Measurements from ENCODE around the gene HLA-DOB.

Gene HLA-DOB

GRCh38 chr6:32830936-32831335 lies 14.1 kb upstream of the HLA-DOB start:
- H3K4me3 ChIP-seq (ENCODE audit: low read depth, low read length), result no peak overlapping the region
- TF ChIP-seq CTCF (conservative IDR thresholded peaks at IDR 0.05; ENCODE audit: low read depth, low read length), result no peak
- no peak for DNase-seq (ENCODE audit: low read depth)

- no peak overlapping the region for H3K4me3 ChIP-seq (ENCODE audit: low read depth, low read length)
- no peak for TF ChIP-seq CTCF (conservative IDR thresholded peaks at IDR 0.05; ENCODE audit: low read depth, low read length)
- DNase-seq (ENCODE audit: low read depth), result no peak
Measured at GRCh38 chr6:32830017-32830416, 13.2 kb upstream of the HLA-DOB start.

GRCh38 chr6:32829495-32829894 lies 12.7 kb upstream of the HLA-DOB start:
- DNase-seq (ENCODE audit: low read depth), result no peak
- H3K4me3 ChIP-seq (ENCODE audit: low read depth, low read length), result no peak overlapping the region
- TF ChIP-seq CTCF (conservative IDR thresholded peaks at IDR 0.05; ENCODE audit: low read depth, low read length), result no peak

- H3K4me3 ChIP-seq (ENCODE audit: low read depth, low read length), result no peak overlapping the region
- no peak for DNase-seq (ENCODE audit: low read depth)
- TF ChIP-seq CTCF (conservative IDR thresholded peaks at IDR 0.05; ENCODE audit: low read depth, low read length), result no peak
Measured at GRCh38 chr6:32827025-32827424, 10.2 kb upstream of the HLA-DOB start.

- peak; percentile 55 for TF ChIP-seq CTCF (conservative IDR thresholded peaks at IDR 0.05; ENCODE audit: low read depth, low read length)
- peak; percentile 58 for DNase-seq (ENCODE audit: low read depth)
- no peak overlapping the region for H3K4me3 ChIP-seq (ENCODE audit: low read depth, low read length)
Measured at GRCh38 chr6:32825966-32826365, 9.2 kb upstream of the HLA-DOB start.

GRCh38 chr6:32819729-32820128 lies 2.9 kb upstream of the HLA-DOB start:
- peak; percentile 69 for DNase-seq (ENCODE audit: low read depth)
- no peak for TF ChIP-seq CTCF (conservative IDR thresholded peaks at IDR 0.05; ENCODE audit: low read depth, low read length)
- H3K4me3 ChIP-seq (ENCODE audit: low read depth, low read length), result no peak overlapping the region

- H3K4me3 ChIP-seq (ENCODE audit: low read depth, low read length), result no peak overlapping the region
- no peak for TF ChIP-seq CTCF (conservative IDR thresholded peaks at IDR 0.05; ENCODE audit: low read depth, low read length)
- no peak for DNase-seq (ENCODE audit: low read depth)
Measured at GRCh38 chr6:32818867-32819266, 2.1 kb upstream of the HLA-DOB start.

Data from choroid plexus epithelial cell (primary cell).